Measurements from ENCODE around the gene RBM4. TPM values are rescaled to one million over a fixed set of nuclear protein-coding genes. Genes with fewer than 3 reads are reported as not detected.

The RBM4 gene
- total and polyA plus RNA-seq, 4 donors, result 36.9 to 59.2 (median 46.4) TPM

DNA sequence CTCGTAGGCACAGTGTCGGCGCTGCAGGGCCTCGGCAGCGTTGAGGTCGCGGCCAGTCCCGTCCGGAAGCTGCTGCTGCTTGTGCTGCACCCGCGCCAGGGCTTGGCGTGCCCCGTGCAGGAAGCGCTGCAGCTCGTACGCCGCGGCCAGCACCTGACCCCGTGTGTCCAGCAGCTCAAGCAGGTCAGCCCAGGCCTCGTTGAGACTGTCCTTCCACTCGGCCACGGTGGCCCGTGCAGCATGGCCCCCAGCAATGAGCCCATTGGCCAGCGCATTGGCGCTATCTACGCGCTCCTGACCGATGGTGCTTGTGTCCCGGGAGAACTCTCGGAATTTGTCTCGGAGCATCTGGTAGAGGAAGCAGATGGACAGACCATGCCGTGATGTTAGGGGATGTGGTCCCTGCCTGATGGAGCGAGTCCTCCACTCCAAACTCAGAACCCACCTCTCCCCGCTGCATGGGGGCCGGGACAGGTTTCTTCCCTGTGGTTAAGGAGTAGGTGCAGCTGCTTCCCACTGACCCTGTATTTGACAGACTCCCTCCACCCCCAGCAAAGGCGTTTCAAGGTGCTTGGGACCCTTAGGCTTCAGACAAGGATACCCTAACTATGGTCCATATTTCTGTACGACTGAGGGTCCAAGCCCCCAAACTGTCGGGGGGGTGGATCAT, 52.9 kb downstream of the RBM4 start:
- DNase-seq (ENCODE audit: low spot score), result no peak
- 93% methylated on average over 38 of the region's 38 CpGs for WGBS
- H3K4me3 ChIP-seq (ENCODE audit: low read depth in 1 of 3, low read length in 3 of 3), result no peak overlapping the region

DNA sequence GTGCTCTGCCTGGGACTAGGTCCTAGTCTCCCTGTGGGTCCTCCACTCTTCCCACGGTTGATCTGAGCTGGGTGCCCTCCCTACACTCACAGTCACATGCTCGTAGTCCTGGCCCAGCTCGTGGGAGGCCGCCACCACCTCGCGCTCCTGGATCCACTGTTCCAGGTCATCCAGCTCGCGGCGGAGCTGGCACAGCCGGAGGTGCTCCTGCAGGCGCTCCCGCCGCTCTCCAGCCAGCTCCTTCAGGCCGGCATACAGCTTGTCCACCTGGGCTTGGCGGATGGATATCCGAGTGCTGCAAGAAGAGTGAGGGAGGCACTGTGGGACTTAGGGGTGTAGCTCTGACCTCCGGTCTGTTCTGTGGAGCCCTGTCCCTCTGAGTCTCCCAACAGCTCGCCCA, 53.9 kb downstream of the RBM4 start:
- no peaks in the 10 kb centered on the region for H3K4me1 ChIP-seq (ENCODE audit: control insufficient read depth in 4 of 4, insufficient read depth in 4 of 4, low read length in 3 of 4)
- H3K4me3 ChIP-seq (ENCODE audit: low read depth in 1 of 3, low read length in 3 of 3), result no peak overlapping the region
- H3K27ac ChIP-seq (ENCODE audit: low read depth in 1 of 2, low read length in 2 of 2), result no peak overlapping the region
- WGBS, result 83% methylated on average over 18 of the region's 18 CpGs
- no peaks in the 10 kb centered on the region for H3K9me3 ChIP-seq (ENCODE audit: control insufficient read depth in 4 of 4, low read length in 3 of 4)
- no peaks in the 10 kb centered on the region for H3K27me3 ChIP-seq (ENCODE audit: control insufficient read depth in 4 of 4, insufficient read depth in 4 of 4, low read length in 3 of 4)
- TF ChIP-seq, protein P1, sequence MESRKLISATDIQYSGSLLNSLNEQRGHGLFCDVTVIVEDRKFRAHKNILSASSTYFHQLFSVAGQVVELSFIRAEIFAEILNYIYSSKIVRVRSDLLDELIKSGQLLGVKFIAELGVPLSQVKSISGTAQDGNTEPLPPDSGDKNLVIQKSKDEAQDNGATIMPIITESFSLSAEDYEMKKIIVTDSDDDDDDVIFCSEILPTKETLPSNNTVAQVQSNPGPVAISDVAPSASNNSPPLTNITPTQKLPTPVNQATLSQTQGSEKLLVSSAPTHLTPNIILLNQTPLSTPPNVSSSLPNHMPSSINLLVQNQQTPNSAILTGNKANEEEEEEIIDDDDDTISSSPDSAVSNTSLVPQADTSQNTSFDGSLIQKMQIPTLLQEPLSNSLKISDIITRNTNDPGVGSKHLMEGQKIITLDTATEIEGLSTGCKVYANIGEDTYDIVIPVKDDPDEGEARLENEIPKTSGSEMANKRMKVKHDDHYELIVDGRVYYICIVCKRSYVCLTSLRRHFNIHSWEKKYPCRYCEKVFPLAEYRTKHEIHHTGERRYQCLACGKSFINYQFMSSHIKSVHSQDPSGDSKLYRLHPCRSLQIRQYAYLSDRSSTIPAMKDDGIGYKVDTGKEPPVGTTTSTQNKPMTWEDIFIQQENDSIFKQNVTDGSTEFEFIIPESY (IDR thresholded peaks at IDR 0.05), result no peak
- TF ChIP-seq YY1 (IDR thresholded peaks at IDR 0.05) (no peak), EGR1 (IDR thresholded peaks at IDR 0.05; ENCODE audit: low read depth in 2 of 2) (no peak), TAF1 (conservative IDR thresholded peaks at IDR 0.05) (no peak)
- H3K36me3 ChIP-seq (ENCODE audit: control insufficient read depth in 4 of 4, insufficient read depth in 3 of 4, low read depth in 1 of 4, low read length in 3 of 4), result peaks cover 23 to 75% (median 38%) of the 10 kb centered on the region in 4 donors
- no peak overlapping the region for H3K9ac ChIP-seq (ENCODE audit: low read depth in 1 of 2, low read length in 2 of 2)
- no peak for DNase-seq (ENCODE audit: low spot score)

More for the DNA sequence above, 52.9 kb downstream of the RBM4 start:
- Histone ChIP-seq H3K9ac (ENCODE audit: low read depth in 1 of 2, low read length in 2 of 2) (no peak overlapping the region), H3K27me3 (ENCODE audit: control insufficient read depth in 4 of 4, insufficient read depth in 4 of 4, low read length in 3 of 4) (no peaks in the 10 kb centered on the region), H3K9me3 (ENCODE audit: control insufficient read depth in 4 of 4, low read length in 3 of 4) (no peaks in the 10 kb centered on the region), H3K36me3 (ENCODE audit: control insufficient read depth in 4 of 4, insufficient read depth in 3 of 4, low read depth in 1 of 4, low read length in 3 of 4) (peaks cover 19 to 75% (median 38%) of the 10 kb centered on the region in 4 donors), H3K27ac (ENCODE audit: low read depth in 1 of 2, low read length in 2 of 2) (no peak overlapping the region), H3K4me1 (ENCODE audit: control insufficient read depth in 4 of 4, insufficient read depth in 4 of 4, low read length in 3 of 4) (no peaks in the 10 kb centered on the region)
- TF ChIP-seq, protein P2, sequence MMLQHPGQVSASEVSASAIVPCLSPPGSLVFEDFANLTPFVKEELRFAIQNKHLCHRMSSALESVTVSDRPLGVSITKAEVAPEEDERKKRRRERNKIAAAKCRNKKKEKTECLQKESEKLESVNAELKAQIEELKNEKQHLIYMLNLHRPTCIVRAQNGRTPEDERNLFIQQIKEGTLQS (IDR thresholded peaks at IDR 0.05), result no peak
- no peak for TF ChIP-seq JUND (IDR thresholded peaks at IDR 0.05)

DNA sequence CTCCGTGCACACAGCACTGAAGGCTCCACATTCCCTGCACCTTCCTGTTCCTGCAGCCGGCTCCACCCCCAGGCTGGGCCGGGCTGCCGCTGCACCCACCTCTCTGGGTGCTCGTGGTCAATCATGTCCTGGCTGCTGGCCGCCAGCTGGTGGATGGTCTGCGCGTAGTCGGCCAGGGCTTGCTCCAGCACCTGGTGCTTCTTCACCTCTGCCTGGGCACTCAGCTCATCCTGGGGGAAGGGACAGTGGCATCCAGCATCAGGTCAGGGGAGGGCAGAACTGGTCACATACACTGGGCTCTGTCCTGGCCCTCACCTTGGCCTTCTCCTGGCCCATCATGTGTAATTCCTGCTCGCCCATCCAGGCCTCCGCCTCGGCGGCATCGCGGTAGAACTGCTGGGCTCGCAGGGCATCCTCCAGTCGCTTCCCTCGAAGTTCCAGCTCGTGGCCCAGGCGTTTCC, 54.4 kb downstream of the RBM4 start:
- Histone ChIP-seq H3K4me3 (ENCODE audit: low read depth in 1 of 3, low read length in 3 of 3) (no peak overlapping the region), H3K27ac (ENCODE audit: low read depth in 1 of 2, low read length in 2 of 2) (no peak overlapping the region), H3K27me3 (ENCODE audit: control insufficient read depth in 4 of 4, insufficient read depth in 4 of 4, low read length in 3 of 4) (no peaks in the 10 kb centered on the region), H3K9ac (ENCODE audit: low read depth in 1 of 2, low read length in 2 of 2) (no peak overlapping the region), H3K36me3 (ENCODE audit: control insufficient read depth in 4 of 4, insufficient read depth in 3 of 4, low read depth in 1 of 4, low read length in 3 of 4) (peaks cover 19 to 75% (median 40%) of the 10 kb centered on the region in 4 donors), H3K9me3 (ENCODE audit: control insufficient read depth in 4 of 4, low read length in 3 of 4) (no peaks in the 10 kb centered on the region), H3K4me1 (ENCODE audit: control insufficient read depth in 4 of 4, insufficient read depth in 4 of 4, low read length in 3 of 4) (no peaks in the 10 kb centered on the region)
- WGBS, result 89% methylated on average over 20 of the region's 20 CpGs
- DNase-seq (ENCODE audit: low spot score), result no peak
- TF ChIP-seq NR2F2 (IDR thresholded peaks at IDR 0.05) (no peak), FOXA2 (IDR thresholded peaks at IDR 0.05) (no peak), SP1 (IDR thresholded peaks at IDR 0.05) (no peak), TAF1 (conservative IDR thresholded peaks at IDR 0.05) (no peak), FOXA1 (IDR thresholded peaks at IDR 0.05) (no peak), HNF4G (IDR thresholded peaks at IDR 0.05) (no peak), JUND (IDR thresholded peaks at IDR 0.05) (no peak), RAD21 (IDR thresholded peaks at IDR 0.05) (no peak), GABPA (IDR thresholded peaks at IDR 0.05 in 1 of 2, conservative IDR thresholded peaks at IDR 0.05 in 1 of 2) (no peak)
- TF ChIP-seq, protein P3, sequence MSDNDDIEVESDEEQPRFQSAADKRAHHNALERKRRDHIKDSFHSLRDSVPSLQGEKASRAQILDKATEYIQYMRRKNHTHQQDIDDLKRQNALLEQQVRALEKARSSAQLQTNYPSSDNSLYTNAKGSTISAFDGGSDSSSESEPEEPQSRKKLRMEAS (IDR thresholded peaks at IDR 0.05), result no peak
- TF ChIP-seq, protein P4, sequence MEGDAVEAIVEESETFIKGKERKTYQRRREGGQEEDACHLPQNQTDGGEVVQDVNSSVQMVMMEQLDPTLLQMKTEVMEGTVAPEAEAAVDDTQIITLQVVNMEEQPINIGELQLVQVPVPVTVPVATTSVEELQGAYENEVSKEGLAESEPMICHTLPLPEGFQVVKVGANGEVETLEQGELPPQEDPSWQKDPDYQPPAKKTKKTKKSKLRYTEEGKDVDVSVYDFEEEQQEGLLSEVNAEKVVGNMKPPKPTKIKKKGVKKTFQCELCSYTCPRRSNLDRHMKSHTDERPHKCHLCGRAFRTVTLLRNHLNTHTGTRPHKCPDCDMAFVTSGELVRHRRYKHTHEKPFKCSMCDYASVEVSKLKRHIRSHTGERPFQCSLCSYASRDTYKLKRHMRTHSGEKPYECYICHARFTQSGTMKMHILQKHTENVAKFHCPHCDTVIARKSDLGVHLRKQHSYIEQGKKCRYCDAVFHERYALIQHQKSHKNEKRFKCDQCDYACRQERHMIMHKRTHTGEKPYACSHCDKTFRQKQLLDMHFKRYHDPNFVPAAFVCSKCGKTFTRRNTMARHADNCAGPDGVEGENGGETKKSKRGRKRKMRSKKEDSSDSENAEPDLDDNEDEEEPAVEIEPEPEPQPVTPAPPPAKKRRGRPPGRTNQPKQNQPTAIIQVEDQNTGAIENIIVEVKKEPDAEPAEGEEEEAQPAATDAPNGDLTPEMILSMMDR (IDR thresholded peaks at IDR 0.05; ENCODE audit: low read depth, low read length, missing input control), result no peak
- TF ChIP-seq, protein P1 (IDR thresholded peaks at IDR 0.05), result no peak

All from liver (tissue), 9 donors.